HG02981 (cell line): ENCODE measurements around the gene CNOT11.

Source experiments
- ATAC-seq: cut with Tn5 transposase; IDR thresholded peaks from one replicate; pipeline ENCODE4 v1.9.1; 2021; ENCODE audit warnings: mild to moderate bottlenecking, moderate library complexity; ENCODE audit not compliant: unreplicated experiment

CNOT11 gene

DNA sequence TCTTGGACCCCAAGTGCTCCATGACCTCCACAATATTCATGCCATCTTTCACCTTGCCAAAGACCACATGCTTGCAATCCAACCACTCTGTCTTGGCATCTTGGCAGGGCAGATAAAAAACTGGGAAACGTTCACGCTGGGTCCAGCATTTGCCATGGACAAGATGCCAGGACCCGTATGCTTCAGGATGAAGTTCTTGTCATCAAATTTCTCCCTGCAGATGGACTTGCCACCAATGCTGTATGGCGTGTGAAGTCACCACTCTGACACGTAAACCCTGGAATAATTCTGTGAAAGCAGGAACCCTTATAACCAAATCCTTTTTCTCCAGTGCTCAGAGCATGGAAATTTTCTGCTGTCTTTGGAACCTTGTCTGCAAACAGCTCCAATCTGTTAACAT lies 21.5 kb downstream of the CNOT11 start:
- no peak for ATAC-seq

DNA sequence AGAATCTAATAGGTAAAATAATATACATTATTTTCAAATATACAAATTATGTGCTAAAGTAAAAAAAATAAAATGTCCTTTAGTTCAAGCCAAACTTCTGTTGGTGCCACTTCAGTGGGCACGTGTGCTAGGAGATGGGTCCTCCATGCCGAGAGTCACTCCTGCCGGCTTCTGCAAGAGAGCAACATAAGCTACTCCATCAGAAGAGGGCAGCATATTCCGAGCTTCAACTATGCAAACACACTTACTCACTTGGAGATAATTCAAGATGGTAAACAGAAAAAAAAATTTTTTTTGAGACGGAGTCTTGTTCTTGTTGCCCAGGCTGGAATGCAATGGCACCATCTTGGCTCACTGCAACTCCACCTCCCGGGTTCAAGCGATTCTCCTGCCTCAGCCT lies 24.4 kb downstream of the CNOT11 start:
- ATAC-seq: no peak

DNA sequence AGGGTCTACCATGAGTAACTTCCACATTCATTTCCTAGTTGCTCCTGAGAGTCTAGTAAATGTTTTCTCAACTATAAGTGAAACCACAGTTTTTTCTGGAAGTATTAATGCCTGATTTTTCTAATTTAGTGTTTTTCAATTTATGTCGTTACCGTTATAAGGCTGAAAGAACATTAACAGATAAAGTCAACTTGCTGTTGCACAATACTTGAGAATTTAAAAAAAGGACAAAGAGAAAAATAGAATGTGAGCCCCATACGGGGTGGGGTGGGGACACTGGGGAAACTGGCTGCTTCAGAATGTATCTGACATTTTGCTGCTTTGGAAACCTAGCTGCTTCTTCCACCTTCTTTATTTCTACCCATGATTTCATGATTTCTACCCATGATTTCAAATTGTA lies 26.2 kb downstream of the CNOT11 start:
- no peak for ATAC-seq

DNA sequence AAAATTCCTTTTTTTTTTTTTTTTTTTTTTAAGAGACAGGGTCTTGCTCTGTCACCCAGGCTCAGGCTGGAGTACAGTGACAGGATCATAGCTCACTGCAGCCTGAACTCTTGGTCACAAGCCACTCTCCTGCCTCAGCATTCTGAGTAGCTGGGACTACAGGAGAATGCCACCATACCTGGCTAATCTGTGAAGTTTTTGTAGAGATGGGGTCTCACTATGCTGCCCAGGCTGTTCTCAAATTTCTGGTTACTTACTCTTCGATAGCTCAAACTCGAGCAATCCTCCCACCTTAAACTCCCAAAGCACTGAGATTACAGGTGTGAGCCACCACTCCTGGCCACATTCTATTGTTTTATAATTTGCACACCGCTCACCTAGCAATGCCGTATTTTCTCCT lies 28.8 kb downstream of the CNOT11 start:
- no peak for ATAC-seq

DNA sequence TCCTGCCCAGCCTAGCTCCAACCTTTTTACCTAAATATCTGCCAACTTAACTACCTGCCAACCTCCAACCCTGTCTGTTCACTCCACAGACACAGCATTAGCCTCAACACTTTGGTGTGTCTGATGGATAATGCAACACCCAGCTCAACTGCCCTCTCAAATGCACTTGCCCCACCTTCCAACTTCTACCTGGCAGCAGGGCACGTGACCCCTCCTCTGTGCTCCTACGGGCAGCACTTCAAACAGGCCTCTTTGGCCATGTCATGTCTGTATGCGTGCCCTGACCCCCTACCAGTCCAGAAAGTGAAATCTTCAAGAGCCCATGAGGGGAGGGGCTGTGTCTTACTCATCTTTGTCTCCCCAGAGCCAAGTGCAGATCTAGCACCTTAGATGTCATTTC lies 30.3 kb downstream of the CNOT11 start:
- no peak for ATAC-seq

DNA sequence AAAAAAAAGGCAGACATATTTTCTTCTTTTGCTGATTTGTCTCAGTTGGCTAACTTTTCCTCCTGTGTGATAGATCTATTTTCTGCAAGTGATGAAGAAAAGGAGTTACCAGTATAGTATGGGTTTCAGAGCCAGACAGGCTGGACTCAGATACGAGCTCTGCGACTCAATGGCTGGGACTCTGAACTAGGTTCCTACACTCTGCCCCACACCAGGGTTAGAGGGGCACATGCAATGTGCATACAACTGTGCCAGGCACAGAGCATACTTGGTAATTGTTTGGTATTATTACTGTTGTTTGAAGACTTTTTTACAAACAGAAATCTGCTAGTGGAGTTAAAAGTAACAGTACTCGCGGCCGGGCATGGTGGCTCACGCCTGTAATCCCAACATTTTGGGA lies 34.0 kb downstream of the CNOT11 start:
- ATAC-seq: no peak

DNA sequence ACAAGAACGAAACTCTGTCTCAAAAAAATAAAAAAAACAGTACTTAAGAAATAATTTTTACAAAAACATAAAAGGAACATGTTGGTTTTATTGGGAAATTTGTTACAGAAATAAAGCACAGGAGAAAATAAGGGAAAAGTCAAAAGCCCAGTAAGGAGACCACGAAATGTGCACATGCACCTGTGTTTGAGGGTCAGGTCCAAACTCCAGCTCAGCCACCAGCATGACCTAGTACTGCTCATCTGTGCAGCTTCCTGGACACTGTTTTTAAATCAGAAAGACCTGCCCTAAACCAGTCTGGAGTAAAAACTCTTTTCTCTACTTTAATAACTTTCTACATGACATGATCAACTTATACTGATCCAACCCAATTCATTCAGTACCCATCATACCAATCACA lies 34.6 kb downstream of the CNOT11 start:
- no peak for ATAC-seq

DNA sequence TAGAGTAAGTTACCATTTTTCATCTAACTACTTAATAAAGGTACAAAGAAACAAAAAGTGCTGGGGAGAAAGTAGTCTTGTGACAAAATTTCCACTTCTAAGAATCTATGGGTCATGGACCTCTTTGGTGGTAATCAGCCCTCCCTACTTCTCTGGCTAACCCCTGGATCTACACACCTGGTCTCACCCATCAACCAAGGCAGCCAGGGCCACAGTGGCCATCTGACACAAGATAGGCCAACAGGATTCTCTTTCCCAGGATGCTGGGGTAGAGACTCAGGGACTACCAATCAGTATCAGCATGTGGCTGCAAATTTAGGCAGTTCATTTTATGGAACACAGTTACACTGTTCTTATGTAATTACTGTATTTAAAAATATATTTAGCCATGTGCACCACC lies 38.0 kb downstream of the CNOT11 start:
- ATAC-seq: no peak

DNA sequence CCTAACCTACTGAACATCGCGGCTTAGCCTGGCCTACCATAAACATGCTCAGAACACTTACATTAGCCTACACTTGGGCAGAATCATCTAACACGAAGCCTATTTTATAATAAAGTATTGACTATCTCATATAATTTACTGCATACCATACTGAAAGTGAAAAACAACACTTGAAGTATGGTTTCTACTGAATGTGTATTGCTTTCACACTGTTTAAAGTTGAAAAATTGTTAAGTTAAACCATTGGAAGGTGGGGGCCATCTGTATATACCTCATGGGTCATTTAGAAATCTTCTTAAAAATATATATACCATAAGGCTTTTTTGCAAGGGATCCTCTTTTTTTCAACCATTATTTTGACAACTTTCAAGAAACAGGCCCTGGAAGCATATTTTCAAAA lies 39.3 kb downstream of the CNOT11 start:
- no peak for ATAC-seq

DNA sequence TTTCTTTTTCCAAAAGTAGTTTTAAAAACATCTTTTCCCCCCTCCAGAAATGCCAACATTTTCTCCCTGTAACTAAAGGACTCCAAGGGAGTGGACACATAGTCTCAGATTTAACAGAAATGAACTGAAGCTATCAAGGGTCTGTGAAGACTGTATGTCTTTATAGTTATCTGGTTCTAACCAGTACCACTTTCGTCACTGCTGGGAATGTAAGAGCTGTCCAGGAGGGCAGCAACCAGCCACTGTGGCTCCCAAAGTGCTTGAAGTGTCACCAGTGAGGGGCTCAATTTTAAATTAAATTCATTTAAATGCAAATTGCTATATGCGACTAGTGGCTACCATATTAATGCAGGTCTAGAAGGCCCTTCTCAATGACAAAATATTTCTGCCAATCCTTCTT lies 40.9 kb downstream of the CNOT11 start:
- no peak for ATAC-seq

DNA sequence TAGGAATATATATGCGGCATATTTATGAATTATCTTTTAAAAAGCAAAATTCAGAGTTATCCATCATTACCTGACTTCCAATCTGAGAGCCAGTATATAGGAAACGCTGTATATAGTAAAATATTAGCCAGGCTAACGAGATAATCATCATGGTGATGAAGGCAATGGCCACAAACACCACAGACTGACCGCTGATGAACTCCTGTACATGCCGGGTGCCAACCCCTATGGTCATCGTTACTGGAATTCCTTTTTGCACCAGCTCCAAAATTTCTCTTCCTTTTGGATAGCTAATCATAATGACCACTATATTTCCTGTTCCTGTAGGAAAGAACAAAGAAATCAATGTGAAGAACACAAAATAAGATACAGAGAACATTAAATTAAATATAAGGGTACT lies 42.2 kb downstream of the CNOT11 start:
- ATAC-seq: no peak

DNA sequence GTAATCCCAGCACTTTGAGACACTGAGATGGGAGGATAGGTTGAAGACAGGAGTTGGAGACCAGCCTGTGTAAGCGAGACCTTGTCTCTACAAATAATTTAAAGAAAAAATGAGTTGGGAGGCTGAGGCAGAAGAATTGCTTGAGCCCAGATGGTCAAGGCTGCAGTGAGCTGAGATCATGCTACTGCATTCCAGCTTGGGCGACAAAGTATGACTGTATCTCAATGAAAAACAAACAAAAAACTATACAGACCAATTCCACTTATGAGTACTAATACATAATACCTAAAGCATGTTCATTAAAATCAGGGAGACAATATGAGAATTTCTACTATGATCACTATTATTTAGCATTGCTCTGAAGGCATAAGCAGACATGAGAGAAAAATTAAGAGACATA lies 43.2 kb downstream of the CNOT11 start:
- no peak for ATAC-seq

DNA sequence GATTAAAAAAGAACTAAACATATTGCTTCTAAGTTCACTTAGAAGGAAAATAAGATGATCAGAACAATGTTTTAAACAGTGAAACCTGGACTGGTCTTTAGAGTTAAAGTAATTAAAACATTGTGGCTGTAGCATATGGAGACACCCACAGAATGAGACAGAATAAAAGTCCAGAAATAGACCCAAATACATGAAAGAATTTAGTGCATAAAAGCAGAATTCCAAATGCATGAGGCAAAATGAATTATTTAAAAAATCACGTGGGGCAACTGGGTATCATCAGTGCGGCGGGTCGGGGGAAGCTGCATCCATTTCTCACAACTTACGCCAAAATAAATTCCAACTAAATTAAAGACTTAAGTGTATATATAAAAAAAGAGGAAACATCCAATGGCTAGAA lies 43.7 kb downstream of the CNOT11 start:
- ATAC-seq: no peak

DNA sequence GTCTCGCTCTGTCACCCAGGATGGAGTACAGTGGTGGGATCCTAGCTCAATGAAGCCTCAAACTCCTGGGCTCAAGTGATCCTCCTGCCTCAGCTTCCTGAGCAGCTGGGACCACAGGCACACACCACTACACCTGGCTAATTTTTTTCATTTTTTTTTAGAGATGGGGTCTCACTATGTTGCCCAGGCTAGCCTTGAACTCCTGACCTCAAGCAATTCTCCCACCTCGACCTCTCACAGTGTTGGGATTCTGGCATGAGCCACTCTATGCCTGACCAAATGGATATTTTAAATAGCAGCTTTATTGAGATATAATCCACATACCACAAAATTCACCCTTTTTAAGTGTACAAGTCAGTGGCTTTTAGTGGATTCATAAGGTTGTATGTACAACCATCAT lies 44.7 kb downstream of the CNOT11 start:
- ATAC-seq: no peak

DNA sequence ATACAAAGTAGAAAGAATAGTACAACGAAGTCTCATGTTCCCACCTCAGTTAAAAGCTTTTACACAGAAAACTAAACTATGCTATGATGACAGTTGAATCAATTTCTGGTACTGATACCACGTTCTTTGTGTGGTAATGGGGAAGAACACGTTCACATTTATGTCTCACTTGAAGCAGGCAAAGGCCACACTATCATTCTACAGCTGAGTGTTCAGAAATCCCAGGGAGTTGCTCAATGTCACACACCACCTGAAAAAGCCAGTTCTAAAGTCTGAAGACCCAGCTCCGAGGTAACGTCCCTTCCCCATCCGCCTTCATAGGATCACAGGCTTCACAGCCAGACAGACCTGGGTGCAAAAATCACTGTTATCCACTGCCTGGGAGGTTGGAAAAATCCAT lies 46.9 kb downstream of the CNOT11 start:
- no peak for ATAC-seq

DNA sequence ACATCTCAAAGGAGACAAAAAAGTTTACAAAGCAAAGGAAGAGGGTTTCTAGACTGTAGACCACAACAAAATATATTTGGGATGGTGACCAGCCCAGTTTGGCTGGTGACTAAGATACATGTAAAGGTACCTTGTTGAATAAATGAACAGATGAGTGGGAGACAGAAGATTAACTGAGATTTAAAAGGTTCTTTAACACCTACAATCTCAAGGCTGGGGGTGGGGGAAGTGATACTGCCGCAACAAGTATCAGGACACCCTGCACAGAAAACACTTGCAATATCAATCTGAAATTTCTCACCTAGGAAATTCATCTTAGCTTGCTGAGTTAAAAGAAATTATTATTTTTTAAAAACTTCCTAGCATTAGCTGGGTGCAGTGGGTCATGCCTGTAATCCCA lies 47.5 kb downstream of the CNOT11 start:
- no peak for ATAC-seq

DNA sequence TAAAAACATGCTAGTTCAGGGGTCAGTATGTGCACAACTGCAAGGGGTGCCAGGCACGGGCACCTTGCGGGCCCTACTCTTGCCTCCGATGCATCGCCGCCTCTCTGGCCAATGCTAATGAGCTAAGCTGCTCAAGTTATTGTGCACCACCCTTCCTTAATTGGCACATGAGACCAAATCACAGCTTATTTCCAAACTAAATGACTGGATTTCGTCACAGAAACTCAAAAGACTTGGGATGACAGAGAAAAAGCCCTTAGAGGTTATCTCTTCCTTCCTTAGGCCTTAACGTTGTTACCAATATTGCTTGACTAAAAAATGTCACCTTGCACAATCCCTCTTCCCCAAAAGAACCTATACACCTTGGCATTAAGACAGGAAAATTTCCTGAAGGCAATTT lies 48.1 kb downstream of the CNOT11 start:
- no peak for ATAC-seq

DNA sequence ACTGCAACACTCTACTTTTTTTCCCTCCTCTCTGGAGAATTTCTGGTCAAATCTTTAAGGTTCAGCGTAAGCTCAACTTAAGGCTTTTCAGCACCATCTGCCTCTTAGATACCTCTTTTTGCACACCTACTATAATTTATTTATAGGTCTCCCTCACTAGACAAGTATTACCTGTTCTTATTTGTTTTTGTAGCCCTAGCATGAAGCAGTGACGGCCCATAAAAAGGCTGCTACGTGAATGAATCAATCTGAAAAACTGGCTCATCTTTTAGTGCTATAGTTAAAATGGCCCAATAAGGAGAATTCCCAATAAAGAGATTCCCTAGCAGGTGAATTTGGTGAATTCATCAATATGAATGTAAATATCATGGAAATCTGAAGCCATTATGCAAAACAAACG lies 49.3 kb downstream of the CNOT11 start:
- no peak for ATAC-seq

DNA sequence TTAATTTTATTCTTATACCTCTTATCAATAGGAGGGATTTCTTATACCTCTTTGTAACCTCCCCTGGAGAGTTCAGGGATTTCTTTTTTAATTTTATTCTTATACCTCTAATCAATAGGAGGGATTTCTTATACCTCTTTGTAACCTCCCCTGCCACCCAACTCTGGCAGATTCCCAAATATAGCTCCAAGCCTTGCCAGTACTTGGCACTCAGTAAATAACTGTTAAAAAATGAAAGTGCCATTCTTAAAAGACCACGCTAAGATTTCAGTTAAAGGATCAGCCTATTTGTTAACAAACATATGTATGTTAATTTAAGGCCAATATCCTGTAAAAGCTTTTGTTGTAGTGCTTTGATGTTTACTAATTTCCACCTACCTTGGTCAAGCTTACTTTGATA lies 51.0 kb downstream of the CNOT11 start:
- ATAC-seq: no peak

DNA sequence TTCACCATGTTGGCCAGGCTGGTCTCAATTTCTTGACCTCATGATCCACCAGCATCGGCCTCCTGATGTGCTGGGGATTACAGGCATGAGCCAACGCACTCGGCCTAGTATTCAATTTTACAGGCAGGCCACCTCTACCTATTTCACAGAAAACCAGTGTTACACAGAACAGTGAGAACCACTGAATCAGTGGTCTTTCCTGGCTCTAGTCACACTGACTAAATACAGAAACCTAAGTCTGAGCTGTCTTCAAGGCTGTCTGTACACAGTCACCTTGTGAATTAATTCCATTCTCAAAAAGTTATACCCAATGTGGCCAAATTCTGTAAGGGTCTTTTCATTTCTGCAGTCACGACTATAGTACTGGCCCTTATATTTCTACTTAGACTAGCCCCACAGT lies 52.3 kb downstream of the CNOT11 start:
- ATAC-seq: no peak

DNA sequence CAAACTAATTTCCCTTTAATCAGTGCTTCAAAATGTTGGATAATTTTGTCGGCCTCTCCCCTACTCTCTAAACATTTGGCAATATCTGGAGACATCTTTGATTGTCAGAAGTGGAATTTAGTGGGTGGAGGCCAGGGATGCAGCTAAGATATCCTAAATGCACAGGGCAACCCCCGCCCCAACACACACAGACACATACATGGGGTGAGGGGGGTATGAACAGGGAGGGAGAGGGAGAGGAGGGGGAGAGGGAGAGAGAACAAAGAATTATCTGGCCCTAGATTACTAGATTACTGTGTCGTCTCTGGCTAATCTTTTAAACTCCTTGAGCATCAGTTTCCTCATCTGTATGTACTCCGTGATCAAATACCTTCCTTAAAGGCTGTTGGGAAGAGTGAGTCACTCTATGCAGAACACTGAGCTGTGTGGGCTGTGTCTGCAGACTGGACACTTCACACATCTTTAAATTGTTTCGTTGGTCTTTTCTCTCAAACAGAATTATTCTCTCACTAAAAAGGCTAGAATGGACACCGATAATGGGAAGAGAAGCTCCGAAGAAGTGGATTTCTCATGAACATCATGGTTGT lies 52.9 kb downstream of the CNOT11 start:
- no peak for ATAC-seq

DNA sequence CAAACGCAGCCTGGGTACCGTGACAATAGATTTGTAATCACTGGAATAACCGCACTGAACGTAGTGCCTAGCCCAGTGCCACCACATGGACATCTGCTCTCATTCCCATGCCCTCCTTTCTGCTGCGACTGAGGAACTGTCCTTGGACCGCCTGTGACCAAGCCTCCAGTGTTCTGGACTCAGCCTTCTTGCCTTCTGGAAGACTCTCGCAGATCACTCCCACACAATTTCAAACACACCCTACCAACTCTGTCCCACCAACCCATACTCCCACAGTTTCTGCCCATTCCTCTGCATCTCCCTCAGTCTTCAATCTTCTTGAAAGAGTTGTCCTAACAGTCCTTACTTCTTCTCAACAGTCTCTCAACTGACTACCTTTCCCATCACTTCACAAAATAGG lies 53.7 kb downstream of the CNOT11 start:
- ATAC-seq: peak; percentile 0

DNA sequence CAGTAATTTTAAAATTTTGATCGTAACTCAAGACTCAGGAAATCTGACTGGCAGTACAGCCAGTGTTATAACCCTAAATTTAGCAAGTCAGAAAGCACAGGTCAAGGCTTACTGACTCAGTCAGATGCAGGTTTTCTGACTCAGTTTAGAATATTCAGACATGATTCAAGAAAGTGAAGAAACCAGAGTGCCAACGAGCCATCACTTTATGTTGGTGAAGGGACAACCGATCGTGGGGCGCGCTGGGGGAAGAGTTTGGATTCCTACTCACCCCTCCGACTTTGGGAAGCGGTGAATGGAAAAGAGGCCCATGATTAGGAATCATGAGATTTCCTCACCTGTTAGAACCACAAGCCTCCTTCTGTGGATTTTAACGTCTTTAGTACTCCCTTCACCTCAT lies 54.8 kb downstream of the CNOT11 start:
- no peak for ATAC-seq

DNA sequence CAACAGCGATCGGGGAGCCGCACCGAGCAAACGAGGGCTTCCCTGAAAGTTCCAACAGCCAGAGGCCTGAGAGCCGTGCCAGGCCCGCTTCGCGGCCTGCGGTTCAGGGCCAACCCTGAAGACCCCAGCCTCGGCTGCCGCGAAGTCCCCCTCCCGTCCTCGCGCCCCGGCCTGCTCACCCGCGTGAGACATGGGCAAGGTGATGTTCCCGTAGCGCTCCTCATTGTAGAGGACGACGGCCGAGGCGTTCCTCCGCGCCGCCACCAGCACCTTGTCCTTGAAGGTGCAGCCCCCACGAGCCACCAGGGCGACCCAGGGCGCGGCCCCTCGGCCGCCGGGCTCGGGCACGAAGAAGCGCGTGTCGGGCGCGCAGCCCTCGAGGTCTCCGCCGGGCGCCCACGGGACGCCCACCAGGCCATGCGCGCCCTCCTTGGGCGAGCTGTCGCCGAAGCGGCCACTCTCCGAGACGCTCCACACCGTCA lies 55.3 kb downstream of the CNOT11 start:
- ATAC-seq: peak; percentile 14
